Prostate gland (tissue), 2 donors: ENCODE results near the gene GLIPR1L1. TPM values are rescaled to one million over a fixed set of nuclear protein-coding genes. Genes with fewer than 3 reads are reported as not detected.

ENCODE experiments used
- DNase-seq: peaks from one replicate; pipeline ENCODE4 v3.0.0-alpha.2; 2019; ENCODE audit warnings: low spot score
- H3K27ac ChIP-seq, 2 donors: fragments of 200-600 bp; sonication (generic); 2 replicates each; pipeline ENCODE4 v1.5.1; 2017 to 2019
- H3K27me3 ChIP-seq: fragments of 200-600 bp; sonication (generic); replicated peaks from 2 replicates; pipeline ENCODE4 v1.5.1; 2019; ENCODE audit not compliant: insufficient read depth
- H3K36me3 ChIP-seq, 2 donors: fragments of 200-600 bp; sonication (generic); 1 replicate in 1 of 2; 2 replicates in 1 of 2; pipeline versions ENCODE4 v1.5.1 to v1.8.1; 2017 to 2019
- H3K4me1 ChIP-seq: fragments of 200-600 bp; sonication (generic); replicated peaks from 2 replicates; pipeline ENCODE4 v1.5.1; 2019
- H3K4me3 ChIP-seq, 2 donors: fragments of 200-600 bp; sonication (generic); 2 replicates each; pipeline ENCODE4 v1.5.1; 2017 to 2019
- H3K9me3 ChIP-seq: fragments of 200-600 bp; sonication (generic); 2 replicates; pipeline ENCODE4 v1.5.1; 2017
- CTCF ChIP-seq, 4 experiments: fragments of 200-600 bp in 2 of 4; fragments of 450-650 bp in 2 of 4; sonication (generic) in 2 of 4; IDR thresholded peaks; 1 replicate in 3 of 4; 2 replicates in 1 of 4; pipeline ENCODE4 v1.5.1; 2016 to 2019; ENCODE audit warnings: antibody characterized with exemption in 4 of 4, mild to moderate bottlenecking in 2 of 4, moderate library complexity in 2 of 4
- POLR2A ChIP-seq: fragments of 450-650 bp; IDR thresholded peaks from one replicate; pipeline ENCODE4 v1.6.1; 2016; ENCODE audit warnings: antibody characterized with exemption, mild to moderate bottlenecking
- POLR2AphosphoS5 ChIP-seq: sonication (generic); formaldehyde crosslinking; IDR thresholded peaks from one replicate; pipeline ENCODE4 v1.6.1; 2017; ENCODE audit warnings: antibody characterized with exemption
- WGBS: methylation state at CpG from one replicate; pipeline ENCODE4 v1.1.5; 2018; 5-methylcytosine and 5-hydroxymethylcytosine counted together
- intact Hi-C: fragments of 100-400 bp; cut with DNase I; formaldehyde crosslinking; loops from one replicate; pipeline ENCODE4 v1.14.2; 2022
- total RNA-seq, 2 donors: library from RNA; depleted of rRNA; stranded (reverse); fragments of >200 nt; gene quantifications; one replicate each; pipeline ENCODE4 v1.1.0, GENCODE V29; 2016

GLIPR1L1 gene
- total RNA-seq, 2 donors from 2014 or later, result 1.0 TPM; not detected in 1

- DNase-seq, result no peak
- Histone ChIP-seq H3K36me3 (no peaks in the 10 kb centered on the region), H3K27me3 (no peaks in the 10 kb centered on the region), H3K4me3 (no peak overlapping the region), H3K9me3 (no peaks in the 10 kb centered on the region), H3K27ac (no peak overlapping the region), H3K4me1 (no peaks in the 10 kb centered on the region)
- TF ChIP-seq POLR2AphosphoS5, result no peak
- no peak for TF ChIP-seq CTCF (IDR thresholded peaks at IDR 0.05)
- TF ChIP-seq POLR2A, result no peak
- 81% methylated on average over 2 of the region's 2 CpGs for WGBS
- intact Hi-C loops, result no loop called here
Observed at GRCh38 chr12:75419841-75420240, 85.4 kb downstream of the GLIPR1L1 start.

Other genes with a start within 250 kb of the GLIPR1L1 start
- 1 to 10 TPM; 3.0 to 4.7 TPM for gene KCNC2, start 124.8 kb upstream of the GLIPR1L1 start, total RNA-seq
- gene CAPS2, start 4.3 kb upstream of the GLIPR1L1 start, total RNA-seq, result 10 to 100 TPM in 1 of 2 donors, 1 to 10 TPM in 1; 7.9 to 29.8 TPM
- gene GLIPR1L2, start 56.4 kb downstream of the GLIPR1L1 start, total RNA-seq, result 1 to 10 TPM; 1.4 to 1.8 TPM
- gene GLIPR1, start 146.1 kb downstream of the GLIPR1L1 start, total RNA-seq, result 1 to 10 TPM; 2.7 to 10.0 TPM
- 10 to 100 TPM; 21.6 to 34.7 TPM for gene KRR1, start 176.9 kb downstream of the GLIPR1L1 start, total RNA-seq